ENCODE results near the gene DNAJB6.
"Not testable (repeated sequence)": the region's sequence is repeated elsewhere in the genome, so short reads cannot be mapped to it uniquely, and the experiment has no call there.

DNAJB6 gene

DNA sequence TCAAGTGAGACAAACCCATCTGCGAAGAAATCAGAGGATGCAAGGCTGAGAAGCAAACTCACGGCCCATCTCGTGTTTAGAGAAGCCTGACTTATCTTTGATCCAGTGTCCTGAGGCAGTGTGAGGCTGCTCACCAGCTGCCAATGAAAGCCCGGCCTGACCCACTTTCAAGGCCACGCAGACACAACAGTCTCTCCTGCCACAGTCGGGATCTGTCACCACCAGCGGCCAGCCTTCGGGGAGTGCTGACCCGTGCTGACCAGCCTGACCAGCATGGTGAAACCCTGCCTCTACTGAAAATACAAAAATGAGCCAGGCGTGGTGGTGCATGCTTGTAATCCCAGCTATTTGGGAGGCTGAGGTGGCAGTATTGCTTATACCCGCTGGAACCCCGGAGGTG lies 7.4 kb upstream of the DNAJB6 start:
- no peak for DNase-seq

DNA sequence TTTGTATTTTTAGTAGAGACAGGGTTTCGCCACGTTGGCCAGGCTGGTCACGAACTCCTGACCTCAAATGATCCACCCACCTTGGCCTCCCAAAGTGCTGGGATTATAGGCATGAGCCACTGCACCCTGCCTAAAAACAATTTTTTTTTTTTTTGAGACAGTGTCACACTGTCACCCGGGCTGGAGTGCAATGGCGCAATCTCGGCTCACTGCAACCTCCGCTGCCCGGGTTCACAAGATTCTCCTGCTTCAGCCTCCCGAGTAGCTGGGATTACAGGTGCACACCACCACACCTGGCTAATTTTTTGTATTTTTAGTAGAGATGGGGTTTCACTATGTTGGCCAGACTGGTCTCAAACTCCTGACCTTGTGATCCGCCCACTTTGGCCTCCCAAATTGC lies 6.2 kb upstream of the DNAJB6 start:
- not testable (repeated sequence) for DNase-seq

DNA sequence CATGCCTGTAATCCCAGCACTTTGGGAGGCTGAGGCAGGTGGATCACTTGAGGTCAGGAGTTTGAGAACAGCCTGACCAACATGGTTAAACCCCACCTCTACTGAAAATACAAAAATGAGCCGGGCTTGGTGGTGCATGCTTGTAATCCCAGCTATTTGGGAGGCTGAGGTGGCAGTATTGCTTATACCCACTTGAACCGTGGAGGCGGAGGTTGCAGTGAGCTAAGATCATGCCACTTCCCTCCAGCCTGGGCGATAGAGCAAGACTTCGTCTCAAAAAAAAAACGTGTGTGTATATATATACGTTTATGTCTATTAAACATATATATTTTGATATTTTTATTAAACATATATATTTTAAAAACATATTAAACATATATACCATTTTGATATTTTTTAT lies 5.8 kb upstream of the DNAJB6 start:
- not testable (repeated sequence) for DNase-seq

GRCh38 chr7:157335236-157335635 lies 1.6 kb upstream of the DNAJB6 start:
- DNase-seq = no peak

GRCh38 chr7:157335991-157336382 lies 817 bp upstream of the DNAJB6 start:
- no peak for DNase-seq

DNA sequence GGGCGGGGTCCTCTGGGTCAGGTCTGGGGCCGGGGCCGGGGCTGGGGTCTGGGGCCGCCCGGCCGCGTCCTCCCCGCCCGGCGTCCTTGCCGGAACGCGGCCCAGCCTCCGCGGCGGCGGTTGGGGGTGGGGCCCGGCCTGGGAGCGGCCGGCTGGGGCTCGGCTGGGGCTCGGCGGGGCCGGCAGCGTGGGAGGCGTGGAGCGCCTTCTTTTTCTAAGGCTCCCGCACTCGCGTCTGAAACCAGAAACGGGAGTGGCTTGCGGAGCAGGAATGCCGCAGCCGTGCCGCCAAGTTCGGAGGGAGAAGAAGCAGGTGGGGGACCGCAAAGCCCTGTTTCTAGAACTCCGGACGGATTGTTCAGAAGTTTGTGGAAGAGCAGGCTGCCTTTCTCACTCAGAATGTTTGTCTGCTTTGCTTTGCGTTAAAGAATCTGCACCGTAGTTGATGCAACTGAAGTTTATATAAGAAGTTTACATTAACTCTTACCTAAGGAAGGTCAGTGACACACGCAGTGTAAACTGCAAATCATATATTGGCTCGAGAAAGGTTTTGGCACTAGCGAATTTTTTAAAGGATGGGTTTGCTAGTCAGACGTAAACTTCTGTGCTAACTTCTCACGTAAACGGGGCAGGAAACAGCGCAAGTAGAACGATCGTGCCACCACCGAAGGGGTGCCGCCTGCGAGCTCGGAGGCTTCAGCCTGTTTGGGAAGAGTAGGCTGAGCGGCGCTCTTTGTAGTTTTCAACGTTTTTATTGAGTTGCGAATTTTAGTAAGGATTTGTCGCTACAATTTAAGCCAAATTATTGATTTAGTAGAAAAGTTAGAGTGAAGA lies 729 bp downstream of the DNAJB6 start:
- DNase-seq = peak; percentile 18

GRCh38 chr7:157339777-157340677 lies 3.2 kb downstream of the DNAJB6 start:
- peak; percentile 38 for DNase-seq

- no peak for DNase-seq
Observed at GRCh38 chr7:157347217-157347904, 10.6 kb downstream of the DNAJB6 start.

DNA sequence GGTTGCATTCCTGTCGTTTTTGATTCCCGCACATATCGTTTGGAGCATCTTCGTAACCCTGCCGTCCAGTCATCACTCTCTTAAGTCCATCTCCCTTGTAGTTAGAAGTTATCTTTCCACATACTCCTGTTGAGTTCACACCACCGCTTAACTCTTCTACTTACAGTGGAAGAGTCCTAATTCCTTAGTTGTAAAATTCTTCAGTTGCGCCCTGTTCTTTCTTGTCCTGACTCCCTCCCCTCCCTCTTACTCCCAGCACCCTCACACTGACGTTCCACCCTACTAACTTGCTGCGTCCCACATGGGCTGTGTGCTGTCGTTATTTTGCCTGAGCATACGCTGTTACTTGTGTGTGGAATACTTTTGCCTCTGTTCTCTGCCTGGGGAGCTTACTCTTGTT lies 11.7 kb downstream of the DNAJB6 start:
- DNase-seq = no peak

DNA sequence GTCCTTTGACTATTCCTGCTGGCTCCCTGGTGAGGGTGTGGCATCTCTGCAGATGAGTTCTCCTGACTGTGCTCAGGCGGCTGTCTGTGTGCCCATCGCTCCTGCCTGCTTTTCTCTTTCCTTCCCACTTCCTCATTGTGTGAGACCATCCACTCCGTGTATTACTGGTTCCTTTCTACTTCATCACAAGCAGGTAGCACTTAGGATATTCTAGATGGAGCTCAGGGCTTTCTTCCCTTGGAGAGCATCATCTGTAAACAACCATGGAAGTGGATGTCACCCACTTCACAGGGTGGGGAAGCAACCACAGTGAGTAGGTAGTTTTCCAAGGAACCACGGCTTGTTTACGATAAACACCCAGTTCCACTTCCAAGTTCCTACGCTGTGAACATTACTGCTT lies 15.7 kb downstream of the DNAJB6 start:
- DNase-seq = no peak

- no peak for DNase-seq
Observed at GRCh38 chr7:157355784-157356511, 19.1 kb downstream of the DNAJB6 start.

GRCh38 chr7:157357129-157358040 lies 20.6 kb downstream of the DNAJB6 start:
- DNase-seq = no peak

DNA sequence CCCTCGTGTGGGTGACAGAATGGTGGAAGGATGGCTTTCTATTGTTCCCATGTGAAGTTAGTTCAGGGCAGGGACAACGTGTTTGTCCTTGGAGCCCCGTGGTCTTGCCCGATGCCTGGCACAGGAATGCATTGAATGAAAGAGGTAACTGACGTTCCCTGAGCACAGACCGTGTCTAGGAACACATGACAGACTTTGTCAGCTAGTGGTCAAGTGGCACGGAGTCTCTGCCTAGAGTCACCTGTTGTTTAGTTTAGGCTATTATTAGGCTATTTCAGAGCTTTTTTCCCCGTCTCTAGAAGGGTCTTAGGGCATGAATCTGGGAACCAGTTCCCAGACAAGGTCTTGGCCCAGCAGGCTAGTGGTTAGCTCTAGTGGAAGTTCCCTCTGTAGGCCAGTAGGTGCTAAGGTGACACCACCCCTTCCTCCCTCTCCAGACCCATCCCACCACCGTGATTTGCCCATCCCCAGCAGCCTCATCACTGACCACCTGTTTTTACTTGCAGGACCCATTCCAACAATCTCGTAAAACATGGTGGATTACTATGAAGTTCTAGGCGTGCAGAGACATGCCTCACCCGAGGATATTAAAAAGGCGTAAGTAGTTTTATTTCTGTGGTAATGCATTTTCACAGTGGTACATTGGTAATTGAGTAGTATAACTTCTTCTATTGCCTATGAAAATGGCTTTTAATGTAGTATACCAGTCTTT lies 21.4 kb downstream of the DNAJB6 start:
- peak; percentile 21 for DNase-seq

DNA sequence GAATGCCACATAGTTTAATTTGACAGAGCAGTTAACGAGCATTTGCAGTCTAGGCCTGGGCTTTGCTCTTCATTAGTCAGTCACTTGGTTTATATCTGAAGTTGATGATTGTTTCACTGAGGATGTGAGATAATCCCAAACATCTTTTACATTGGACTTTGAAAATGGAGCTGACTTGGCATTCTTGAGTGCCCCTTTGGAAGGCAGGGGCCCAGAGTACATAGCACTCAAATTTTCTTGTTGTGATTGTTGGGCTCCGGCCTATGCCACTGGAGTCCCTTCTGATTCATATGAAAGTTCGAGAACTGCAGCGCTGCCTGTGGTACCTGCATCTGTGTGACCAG lies 21.9 kb downstream of the DNAJB6 start:
- no peak for DNase-seq

DNA sequence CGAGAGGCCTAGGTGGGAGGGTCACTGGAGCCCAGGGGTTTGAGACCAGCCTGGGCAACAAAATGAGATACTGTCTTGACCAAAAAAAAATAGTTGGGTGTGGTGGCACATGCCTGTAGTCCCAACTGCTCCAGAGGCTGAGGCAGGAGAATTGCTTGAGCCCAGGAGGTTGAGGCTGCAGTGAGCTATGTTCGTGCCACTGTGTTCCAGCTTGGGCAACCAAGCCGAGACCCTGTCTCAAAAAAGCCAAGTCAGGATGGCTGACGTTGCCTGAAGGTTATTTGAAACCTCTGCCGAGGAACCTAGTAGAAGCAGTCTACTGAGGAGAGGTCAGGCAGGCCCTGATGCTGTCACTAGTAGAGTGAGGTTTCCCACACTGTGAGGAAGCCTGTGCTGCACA lies 22.8 kb downstream of the DNAJB6 start:
- no peak for DNase-seq

DNA sequence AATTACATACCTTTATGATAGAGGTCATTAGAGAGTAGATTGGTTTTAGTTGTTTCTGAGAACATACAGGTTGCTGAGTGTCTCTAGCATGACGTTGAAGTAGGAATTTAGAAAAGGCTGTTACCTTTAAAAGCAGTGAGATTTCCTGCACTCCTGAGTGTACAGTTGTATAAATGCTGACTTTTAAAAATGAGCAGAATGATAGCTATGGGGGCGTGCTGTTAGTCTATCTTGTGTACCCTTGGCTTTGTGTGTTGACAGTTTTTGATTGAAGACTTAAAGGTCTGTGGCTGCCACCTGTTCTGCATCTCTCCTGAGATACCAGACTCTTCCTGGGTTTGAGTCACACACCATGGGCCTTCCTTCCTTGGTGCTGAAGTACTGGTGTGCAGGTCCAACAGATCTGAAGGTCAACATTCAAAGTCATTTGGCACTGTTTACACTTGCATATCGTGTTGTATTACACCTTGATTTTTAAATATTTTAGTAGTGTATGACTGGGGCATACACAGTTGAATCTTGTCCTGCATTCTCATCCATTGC lies 23.8 kb downstream of the DNAJB6 start:
- DNase-seq = no peak

DNA sequence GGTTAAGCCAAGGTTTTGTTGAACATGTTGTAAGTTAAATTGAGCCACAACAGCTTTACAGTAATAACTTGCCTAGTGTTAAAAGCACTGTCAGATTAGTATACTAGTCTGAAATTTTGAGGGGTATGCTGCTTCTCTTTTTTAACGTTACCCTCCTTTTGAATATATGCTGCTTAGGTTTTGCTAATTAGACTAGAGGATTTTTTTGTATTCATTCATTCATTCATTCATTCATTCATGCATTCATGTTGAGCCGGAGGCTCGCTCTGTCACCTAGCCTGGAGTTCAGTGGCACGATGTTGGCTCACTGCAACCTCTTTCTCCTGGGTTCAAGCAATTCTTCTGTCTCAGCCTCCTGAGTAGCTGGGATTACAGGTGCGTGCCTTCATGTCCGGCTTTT lies 24.7 kb downstream of the DNAJB6 start:
- DNase-seq = no peak

- no peak for DNase-seq
Observed at GRCh38 chr7:157362729-157363128, 25.9 kb downstream of the DNAJB6 start.

- no peak for DNase-seq
Observed at GRCh38 chr7:157366722-157367121, 29.9 kb downstream of the DNAJB6 start.

- no peak for DNase-seq
Observed at GRCh38 chr7:157368955-157369354, 32.2 kb downstream of the DNAJB6 start.

- no peak for DNase-seq
Observed at GRCh38 chr7:157370742-157371141, 33.9 kb downstream of the DNAJB6 start.

Measured in NCI-H1105 treated with DMSO at 0.1 percent for 48 hours (cell line).